IMR-90 (cell line): ENCODE data around the gene CELF5. TPM values are rescaled to one million over a fixed set of nuclear protein-coding genes. Genes with fewer than 3 reads are reported as not detected.

Source experiments
- ATAC-seq: fragments of 200-7000 bp; cut with Tn5 transposase; 2 replicates; pipeline ENCODE4 v1.9.1; 2020; ENCODE audit warnings: low read depth, mild to moderate bottlenecking, moderate library complexity
- BruUV-seq: library from RNA; stranded (reverse); fragments of 400-500 nt; replicated peaks from 2 replicates; lab custom pipeline; 2021; lab: Mats Ljungman, UMichigan
- CTCF ChIA-PET: fragments of 300-600 bp; formaldehyde crosslinking; extraction: SDS; loops from one replicate; lab custom pipeline; 2021; ENCODE audit warnings: antibody characterized with exemption; lab: Yijun Ruan, JAX
- POLR2A ChIA-PET: fragments of 300-600 bp; sonication (Branson Sonifier 250); formaldehyde crosslinking; loops from one replicate; lab custom pipeline; 2022; ENCODE audit warnings: antibody characterized with exemption; ENCODE audit not compliant: unreplicated experiment; lab: Charles Lee
- DNase-seq: peaks from one replicate; pipeline ENCODE4 v3.0.0; 2013
- H2AFZ ChIP-seq: replicated peaks from 2 replicates; pipeline ENCODE3; 2013; ENCODE audit warnings: low read length, mild to moderate bottlenecking; ENCODE audit not compliant: poor library complexity
- H2AK5ac ChIP-seq: 2 replicates; pipeline ENCODE4 v1.6.1; 2013; ENCODE audit warnings: low read depth, low read length, inconsistent platforms
- H2AK9ac ChIP-seq: replicated peaks from 2 replicates; pipeline ENCODE3; 2013; ENCODE audit warnings: mild to moderate bottlenecking, low read depth, low read length, moderate library complexity; ENCODE audit not compliant: poor library complexity
- H2BK120ac ChIP-seq: 2 replicates; pipeline ENCODE4 v1.6.1; 2013; ENCODE audit warnings: low read depth, low read length, inconsistent platforms
- H2BK15ac ChIP-seq: 3 replicates; pipeline ENCODE4 v1.6.1; 2013; ENCODE audit warnings: low read depth, low read length, inconsistent platforms
- H2BK20ac ChIP-seq: 2 replicates; pipeline ENCODE4 v1.6.1; 2013; ENCODE audit warnings: low read depth, mild to moderate bottlenecking, inconsistent platforms, low read length, moderate library complexity
- H2BK5ac ChIP-seq: 2 replicates; pipeline ENCODE4 v1.6.1; 2013; ENCODE audit warnings: mild to moderate bottlenecking, low read depth, low read length, inconsistent platforms; ENCODE audit not compliant: poor library complexity, severe bottlenecking
- H3K14ac ChIP-seq: replicated peaks from 2 replicates; pipeline ENCODE4 v1.6.1; 2013; ENCODE audit warnings: low read depth, low read length, inconsistent platforms
- H3K18ac ChIP-seq: 2 replicates; pipeline ENCODE4 v1.6.1; 2013; ENCODE audit warnings: low read depth, low read length, control low read depth
- H3K23ac ChIP-seq: 2 replicates; pipeline ENCODE4 v1.6.1; 2013; ENCODE audit warnings: low read depth, low read length, inconsistent platforms
- H3K27ac ChIP-seq: 2 replicates; pipeline ENCODE4 v1.5.1; 2013; ENCODE audit warnings: mild to moderate bottlenecking, control low read depth, low read length; ENCODE audit not compliant: insufficient read depth
- H3K27me3 ChIP-seq: 2 replicates; pipeline ENCODE4 v1.6.1; 2013; ENCODE audit warnings: low read length; ENCODE audit not compliant: control insufficient read depth, insufficient read depth
- H3K36me3 ChIP-seq: 2 replicates; pipeline ENCODE4 v1.6.1; 2013; ENCODE audit warnings: low read length, mixed read lengths; ENCODE audit not compliant: control insufficient read depth, insufficient read depth
- H3K4ac ChIP-seq: 2 replicates; pipeline ENCODE4 v1.6.1; 2013; ENCODE audit warnings: low read depth, low read length, inconsistent platforms
- H3K4me1 ChIP-seq: 2 replicates; pipeline ENCODE4 v1.6.1; 2013; ENCODE audit warnings: low read length, mixed read lengths; ENCODE audit not compliant: control insufficient read depth, insufficient read depth
- H3K4me2 ChIP-seq: 2 replicates; pipeline ENCODE4 v1.6.1; 2013; ENCODE audit warnings: low read depth, mild to moderate bottlenecking, control low read depth, low read length, moderate library complexity
- H3K4me3 ChIP-seq: 2 replicates; pipeline ENCODE4 v1.5.1; 2013; ENCODE audit warnings: low read depth, mild to moderate bottlenecking, control low read depth, low read length, moderate library complexity; ENCODE audit not compliant: insufficient read depth
- H3K56ac ChIP-seq: 2 replicates; pipeline ENCODE4 v1.6.1; 2013; ENCODE audit warnings: low read length, inconsistent platforms; ENCODE audit not compliant: insufficient read depth; ENCODE audit errors: extremely low read depth
- H3K79me1 ChIP-seq, 2 experiments: 2 replicates each; pipeline ENCODE4 v1.6.1; 2013; ENCODE audit warnings: low read length in 2 of 2, inconsistent platforms in 1 of 2, low read depth in 1 of 2
- H3K9ac ChIP-seq: 2 replicates; pipeline ENCODE4 v1.6.1; 2013; ENCODE audit warnings: low read depth, low read length, control low read depth
- H3K9me1 ChIP-seq: 2 replicates; pipeline ENCODE4 v1.6.1; 2013; ENCODE audit warnings: low read length, inconsistent platforms; ENCODE audit not compliant: insufficient read depth
- H3K9me3 ChIP-seq: 2 replicates; pipeline ENCODE4 v1.6.1; 2013; ENCODE audit warnings: low read length; ENCODE audit not compliant: control insufficient read depth, insufficient read depth
- H4K20me1 ChIP-seq: 2 replicates; pipeline ENCODE4 v1.6.1; 2013; ENCODE audit warnings: low read length, inconsistent platforms; ENCODE audit not compliant: insufficient read depth
- H4K5ac ChIP-seq: 2 replicates; pipeline ENCODE4 v1.6.1; 2013; ENCODE audit warnings: mild to moderate bottlenecking, low read depth, low read length, control low read depth
- H4K8ac ChIP-seq, 2 experiments: 2 replicates each; pipeline ENCODE4 v1.6.1; 2013; ENCODE audit warnings: low read depth in 2 of 2, low read length in 2 of 2, control low read depth in 1 of 2, inconsistent platforms in 1 of 2
- H4K91ac ChIP-seq: 2 replicates; pipeline ENCODE4 v1.6.1; 2013; ENCODE audit warnings: low read depth, low read length, inconsistent platforms; ENCODE audit not compliant: insufficient read depth
- BHLHE40 ChIP-seq: fragments of 150-350 bp; IDR thresholded peaks from 2 replicates; pipeline ENCODE4 v1.6.1; 2016; ENCODE audit warnings: mild to moderate bottlenecking, low read depth, low read length
- CEBPB ChIP-seq: IDR thresholded peaks from 2 replicates; pipeline ENCODE4 v1.6.1; 2012; ENCODE audit warnings: low read depth, low read length, improper control_type of control experiment
- CHD1 ChIP-seq: IDR thresholded peaks from 2 replicates; pipeline ENCODE4 v1.6.1; 2012; ENCODE audit warnings: low read depth, low read length, improper control_type of control experiment
- FOS ChIP-seq: fragments of 150-350 bp; IDR thresholded peaks from 2 replicates; pipeline ENCODE4 v1.6.1; 2016; ENCODE audit warnings: low read depth, low read length
- MAFK ChIP-seq: IDR thresholded peaks from 2 replicates; pipeline ENCODE4 v1.6.1; 2012; ENCODE audit warnings: low read depth, low read length, improper control_type of control experiment
- MAZ ChIP-seq: IDR thresholded peaks from 2 replicates; pipeline ENCODE4 v1.6.1; 2012; ENCODE audit warnings: low read depth, mild to moderate bottlenecking, low read length, improper control_type of control experiment, moderate library complexity, borderline replicate concordance
- MXI1 ChIP-seq: IDR thresholded peaks from 2 replicates; pipeline ENCODE4 v1.6.1; 2012; ENCODE audit warnings: low read depth, mild to moderate bottlenecking, low read length, moderate library complexity, borderline replicate concordance
- NFE2L2 ChIP-seq: fragments of 150-350 bp; IDR thresholded peaks from 2 replicates; pipeline ENCODE4 v1.6.1; 2016; ENCODE audit warnings: low read depth, mild to moderate bottlenecking, low read length
- POLR2A ChIP-seq: IDR thresholded peaks from 2 replicates; pipeline ENCODE4 v1.6.1; 2012; ENCODE audit warnings: mild to moderate bottlenecking, low read depth, low read length
- RAD21 ChIP-seq: IDR thresholded peaks from 2 replicates; pipeline ENCODE4 v1.6.1; 2012; ENCODE audit warnings: low read length, improper control_type of control experiment
- RCOR1 ChIP-seq: IDR thresholded peaks from 2 replicates; pipeline ENCODE4 v1.6.1; 2012; ENCODE audit warnings: mild to moderate bottlenecking, low read length, improper control_type of control experiment; ENCODE audit not compliant: insufficient replicate concordance
- RFX5 ChIP-seq: IDR thresholded peaks from 2 replicates; pipeline ENCODE4 v1.8.0; 2012; ENCODE audit warnings: low read depth, mild to moderate bottlenecking, low read length, moderate library complexity
- SMC3 ChIP-seq: fragments of 150-350 bp; IDR thresholded peaks from 2 replicates; pipeline ENCODE4 v1.6.1; 2016; ENCODE audit warnings: low read depth, mild to moderate bottlenecking, antibody characterized with exemption, low read length, moderate library complexity
- WGBS, 2 experiments: methylation state at CpG; one replicate each; pipeline versions ENCODE4 v1.1.5 to v1.1.7; 2013; ENCODE audit warnings: missing lambda C conversion rate in 2 of 2; ENCODE audit not compliant: insufficient read length in 1 of 2; ENCODE audit errors: extremely low coverage in 2 of 2; 5-methylcytosine and 5-hydroxymethylcytosine counted together
- dilution Hi-C: fragments of 300-500 bp; cut with HindIII; formaldehyde crosslinking; loops from one replicate; pipeline ENCODE4 v1.14.3; 2018; ENCODE audit warnings: low sequenced_read_pairs; ENCODE audit not compliant: unreplicated experiment
- in situ Hi-C: fragments of 300-500 bp; cut with MboI; formaldehyde crosslinking; loops from 3 replicates; pipeline ENCODE4 v1.14.3; 2019; ENCODE audit warnings: low sequenced_read_pairs, inconsistent platforms, mixed read lengths
- intact Hi-C: fragments of 100-400 bp; cut with micrococcal nuclease; formaldehyde crosslinking; loops from 2 replicates; pipeline ENCODE4 v1.10.0; 2022
- polyA plus RNA-seq, 3 experiments: library from polyadenylated mRNA; depleted of rRNA; stranded (reverse); fragments of >200 nt; gene quantifications; 2 replicates each; pipeline ENCODE4 v1.2.3, GENCODE V29; 2012; ENCODE audit warnings: low replicate concordance in 1 of 3
- total RNA-seq: library from RNA; depleted of rRNA; stranded (reverse); fragments of >200 nt; gene quantifications from 2 replicates; pipeline ENCODE4 v1.2.3, GENCODE V29; 2012
- TF ChIP-seq, protein P1 (sequence below): fragments of 150-350 bp; IDR thresholded peaks from 2 replicates; pipeline ENCODE4 v1.6.1; 2017; ENCODE audit warnings: mild to moderate bottlenecking, antibody characterized with exemption, low read length, low read depth
- TF ChIP-seq, protein P2 (sequence below): fragments of 150-350 bp; IDR thresholded peaks from 2 replicates; pipeline ENCODE4 v1.6.1; 2016; ENCODE audit warnings: low read depth, mild to moderate bottlenecking, low read length, moderate library complexity, borderline replicate concordance
- TF ChIP-seq, protein P3 (sequence below): conservative IDR thresholded peaks from 2 replicates; pipeline ENCODE4 v1.5.1; 2012; ENCODE audit warnings: mild to moderate bottlenecking, low read depth, low read length, improper control_type of control experiment

The CELF5 gene
- total and polyA plus RNA-seq, 2 of the 4 experiments (the other 2 are of a cell fraction): 0.02 TPM; not detected in 1

DNA sequence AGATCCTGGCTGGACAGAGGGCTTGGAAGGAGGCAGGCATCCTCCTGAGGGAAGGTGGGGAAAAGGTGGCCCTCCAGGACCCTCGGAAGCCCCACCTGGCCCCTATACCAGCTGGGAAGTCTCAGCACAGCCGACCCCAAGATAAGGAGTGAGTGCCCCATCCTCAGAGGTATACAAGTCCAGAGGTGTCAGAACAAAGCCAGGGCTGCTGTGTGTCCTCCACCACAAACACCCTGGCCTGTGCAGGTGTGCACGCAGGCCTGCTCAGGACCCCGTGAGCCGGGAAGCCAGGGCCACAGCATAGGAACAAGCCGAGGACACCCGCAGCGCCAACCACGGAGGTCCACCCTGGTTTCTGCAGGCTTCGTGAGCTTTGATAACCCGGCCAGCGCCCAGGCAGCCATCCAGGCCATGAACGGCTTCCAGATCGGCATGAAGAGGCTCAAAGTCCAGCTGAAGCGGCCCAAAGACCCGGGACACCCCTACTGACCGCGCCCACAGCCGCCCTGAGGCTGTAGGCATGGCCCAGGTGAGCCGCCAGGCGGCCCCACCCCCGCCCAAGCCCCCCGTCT, 68.6 kb downstream of the CELF5 start:
- in situ Hi-C loops: no loop called here
- no peaks in the 10 kb centered on the region for H3K9me3 ChIP-seq
- WGBS, 2 experiments: 69% methylated on average over 10 of the region's 23 CpGs; no CpG with 5 or more reads in 1 of the 2 experiments
- H3K9ac ChIP-seq: no peak overlapping the region
- no peaks in the 10 kb centered on the region for H3K79me1 ChIP-seq
- no peak for TF ChIP-seq RFX5
- TF ChIP-seq MXI1: no peak
- no peak for TF ChIP-seq POLR2A
- TF ChIP-seq MAZ: no peak
- no peak for TF ChIP-seq CHD1
- TF ChIP-seq MAFK: no peak
- TF ChIP-seq RCOR1: no peak
- no peak for TF ChIP-seq FOS
- TF ChIP-seq, protein P1, sequence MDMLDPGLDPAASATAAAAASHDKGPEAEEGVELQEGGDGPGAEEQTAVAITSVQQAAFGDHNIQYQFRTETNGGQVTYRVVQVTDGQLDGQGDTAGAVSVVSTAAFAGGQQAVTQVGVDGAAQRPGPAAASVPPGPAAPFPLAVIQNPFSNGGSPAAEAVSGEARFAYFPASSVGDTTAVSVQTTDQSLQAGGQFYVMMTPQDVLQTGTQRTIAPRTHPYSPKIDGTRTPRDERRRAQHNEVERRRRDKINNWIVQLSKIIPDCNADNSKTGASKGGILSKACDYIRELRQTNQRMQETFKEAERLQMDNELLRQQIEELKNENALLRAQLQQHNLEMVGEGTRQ: no peak
- TF ChIP-seq, protein P2, sequence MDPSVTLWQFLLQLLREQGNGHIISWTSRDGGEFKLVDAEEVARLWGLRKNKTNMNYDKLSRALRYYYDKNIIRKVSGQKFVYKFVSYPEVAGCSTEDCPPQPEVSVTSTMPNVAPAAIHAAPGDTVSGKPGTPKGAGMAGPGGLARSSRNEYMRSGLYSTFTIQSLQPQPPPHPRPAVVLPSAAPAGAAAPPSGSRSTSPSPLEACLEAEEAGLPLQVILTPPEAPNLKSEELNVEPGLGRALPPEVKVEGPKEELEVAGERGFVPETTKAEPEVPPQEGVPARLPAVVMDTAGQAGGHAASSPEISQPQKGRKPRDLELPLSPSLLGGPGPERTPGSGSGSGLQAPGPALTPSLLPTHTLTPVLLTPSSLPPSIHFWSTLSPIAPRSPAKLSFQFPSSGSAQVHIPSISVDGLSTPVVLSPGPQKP: no peak
- no peak for TF ChIP-seq RAD21
- no peak for TF ChIP-seq BHLHE40
- no peak for TF ChIP-seq SMC3
- TF ChIP-seq, protein P3, sequence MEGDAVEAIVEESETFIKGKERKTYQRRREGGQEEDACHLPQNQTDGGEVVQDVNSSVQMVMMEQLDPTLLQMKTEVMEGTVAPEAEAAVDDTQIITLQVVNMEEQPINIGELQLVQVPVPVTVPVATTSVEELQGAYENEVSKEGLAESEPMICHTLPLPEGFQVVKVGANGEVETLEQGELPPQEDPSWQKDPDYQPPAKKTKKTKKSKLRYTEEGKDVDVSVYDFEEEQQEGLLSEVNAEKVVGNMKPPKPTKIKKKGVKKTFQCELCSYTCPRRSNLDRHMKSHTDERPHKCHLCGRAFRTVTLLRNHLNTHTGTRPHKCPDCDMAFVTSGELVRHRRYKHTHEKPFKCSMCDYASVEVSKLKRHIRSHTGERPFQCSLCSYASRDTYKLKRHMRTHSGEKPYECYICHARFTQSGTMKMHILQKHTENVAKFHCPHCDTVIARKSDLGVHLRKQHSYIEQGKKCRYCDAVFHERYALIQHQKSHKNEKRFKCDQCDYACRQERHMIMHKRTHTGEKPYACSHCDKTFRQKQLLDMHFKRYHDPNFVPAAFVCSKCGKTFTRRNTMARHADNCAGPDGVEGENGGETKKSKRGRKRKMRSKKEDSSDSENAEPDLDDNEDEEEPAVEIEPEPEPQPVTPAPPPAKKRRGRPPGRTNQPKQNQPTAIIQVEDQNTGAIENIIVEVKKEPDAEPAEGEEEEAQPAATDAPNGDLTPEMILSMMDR: no peak
- TF ChIP-seq NFE2L2: no peak
- no peak for TF ChIP-seq CEBPB
- no peak overlapping the region for H3K27ac ChIP-seq
- no peak overlapping the region for H3K18ac ChIP-seq
- no peak for DNase-seq
- no peak overlapping the region for H2AFZ ChIP-seq
- no peaks in the 10 kb centered on the region for H3K9me1 ChIP-seq
- H2BK15ac ChIP-seq: no peak overlapping the region
- no peak overlapping the region for H2BK5ac ChIP-seq
- no peak overlapping the region for H4K5ac ChIP-seq
- no peak overlapping the region for H4K91ac ChIP-seq
- H3K4me2 ChIP-seq: no peak overlapping the region
- no peak overlapping the region for H3K4me3 ChIP-seq
- H4K8ac ChIP-seq: no peak overlapping the region
- H2AK9ac ChIP-seq: no peak overlapping the region
- no peaks in the 10 kb centered on the region for H4K20me1 ChIP-seq
- no peak overlapping the region for H3K56ac ChIP-seq
- ChIA-PET POLR2A (no interaction called here), CTCF (no interaction called here)
- no peak for ATAC-seq
- no peaks in the 10 kb centered on the region for H3K36me3 ChIP-seq
- H3K14ac ChIP-seq: no peak overlapping the region
- no peak overlapping the region for H2AK5ac ChIP-seq
- dilution Hi-C loops: no loop called here
- intact Hi-C loops: no loop called here
- H3K23ac ChIP-seq: no peak overlapping the region
- BruUV-seq: no TSS peak
- peaks cover 44% of the 10 kb centered on the region for H3K27me3 ChIP-seq
- no peak overlapping the region for H3K4ac ChIP-seq
- H2BK20ac ChIP-seq: no peak overlapping the region
- H2BK120ac ChIP-seq: no peak overlapping the region
- H3K4me1 ChIP-seq: no peaks in the 10 kb centered on the region
